ENCODE measurements around the gene UTP11. TPM values are rescaled to one million over a fixed set of nuclear protein-coding genes. Genes with fewer than 3 reads are reported as not detected.

UTP11 gene
- total and polyA plus RNA-seq, 2 donors from 2014 or later: 24.2 to 26.2 TPM

DNA sequence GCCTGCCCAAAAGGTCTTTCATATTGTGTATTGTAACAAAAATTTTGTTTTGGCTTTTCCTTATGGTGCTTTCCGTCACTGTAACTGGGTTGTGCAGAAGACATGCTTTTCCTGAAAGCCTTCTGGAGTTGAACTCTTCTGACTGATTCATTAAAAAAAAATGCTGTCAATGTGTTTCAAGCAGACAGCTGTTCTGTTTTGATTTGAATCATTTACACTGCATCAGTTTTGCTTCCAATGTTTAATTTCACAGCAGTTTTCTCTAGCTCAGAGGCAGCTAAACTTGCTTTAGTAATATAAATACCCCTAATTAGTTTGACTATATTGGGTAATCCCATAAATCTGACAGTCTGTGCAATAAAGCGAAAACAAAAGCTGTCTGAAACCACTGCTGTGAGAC is 7.9 kb downstream of the UTP11 start:
- DNase-seq (no peak), FAIRE-seq (no peak)
- Histone ChIP-seq H3K4me1 (ENCODE audit: control insufficient read depth in 2 of 3, insufficient read depth in 2 of 3, low read depth in 1 of 3, low read length in 3 of 3) (peaks cover 0 to 3% (median 0%) of the 10 kb centered on the region in 3 donors), H3K4me3 (ENCODE audit: low read length in 3 of 3) (no peak overlapping the region), H3K36me3 (ENCODE audit: control insufficient read depth in 2 of 3, insufficient read depth in 3 of 3, low read length in 3 of 3) (peaks cover 13 to 59% (median 46%) of the 10 kb centered on the region in 3 donors), H3K9ac (ENCODE audit: low read length in 3 of 3) (no peak overlapping the region), H3K9me3 (ENCODE audit: control insufficient read depth in 2 of 3, insufficient read depth in 1 of 3, low read length in 3 of 3) (no peaks in the 10 kb centered on the region), H3K27ac (ENCODE audit: low read depth in 2 of 2, low read length in 2 of 2) (no peak overlapping the region), H3K27me3 (ENCODE audit: control insufficient read depth, insufficient read depth, low read length) (no peaks in the 10 kb centered on the region)
- intact Hi-C loops (cut with DNase I): no loop called here
- TF ChIP-seq, protein P1, sequence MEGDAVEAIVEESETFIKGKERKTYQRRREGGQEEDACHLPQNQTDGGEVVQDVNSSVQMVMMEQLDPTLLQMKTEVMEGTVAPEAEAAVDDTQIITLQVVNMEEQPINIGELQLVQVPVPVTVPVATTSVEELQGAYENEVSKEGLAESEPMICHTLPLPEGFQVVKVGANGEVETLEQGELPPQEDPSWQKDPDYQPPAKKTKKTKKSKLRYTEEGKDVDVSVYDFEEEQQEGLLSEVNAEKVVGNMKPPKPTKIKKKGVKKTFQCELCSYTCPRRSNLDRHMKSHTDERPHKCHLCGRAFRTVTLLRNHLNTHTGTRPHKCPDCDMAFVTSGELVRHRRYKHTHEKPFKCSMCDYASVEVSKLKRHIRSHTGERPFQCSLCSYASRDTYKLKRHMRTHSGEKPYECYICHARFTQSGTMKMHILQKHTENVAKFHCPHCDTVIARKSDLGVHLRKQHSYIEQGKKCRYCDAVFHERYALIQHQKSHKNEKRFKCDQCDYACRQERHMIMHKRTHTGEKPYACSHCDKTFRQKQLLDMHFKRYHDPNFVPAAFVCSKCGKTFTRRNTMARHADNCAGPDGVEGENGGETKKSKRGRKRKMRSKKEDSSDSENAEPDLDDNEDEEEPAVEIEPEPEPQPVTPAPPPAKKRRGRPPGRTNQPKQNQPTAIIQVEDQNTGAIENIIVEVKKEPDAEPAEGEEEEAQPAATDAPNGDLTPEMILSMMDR (IDR thresholded peaks at IDR 0.05; ENCODE audit: borderline replicate concordance, extremely low read depth, insufficient read depth): no peak

DNA sequence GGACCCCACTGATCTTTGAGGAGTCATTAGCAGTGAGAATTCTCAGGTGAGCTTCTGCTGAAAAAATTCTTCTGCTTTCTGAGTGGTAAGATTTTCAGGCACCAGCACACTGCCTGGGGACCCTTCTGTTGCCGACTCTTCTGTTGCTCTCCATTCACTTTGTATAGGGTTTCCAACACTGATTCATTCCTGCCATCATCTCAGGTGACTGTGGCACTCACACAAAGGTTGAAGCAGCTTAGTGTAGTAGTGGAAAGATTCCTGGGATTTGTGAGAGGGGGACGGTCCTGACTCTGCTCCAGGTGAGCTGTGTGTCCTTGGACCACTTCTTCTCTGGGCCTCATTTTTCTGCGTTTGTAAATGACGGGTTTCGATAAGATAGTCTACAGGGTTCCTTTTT is 9.4 kb downstream of the UTP11 start:
- Histone ChIP-seq H3K4me1 (ENCODE audit: control insufficient read depth in 2 of 3, insufficient read depth in 2 of 3, low read depth in 1 of 3, low read length in 3 of 3) (no peaks in the 10 kb centered on the region), H3K9ac (ENCODE audit: low read length in 3 of 3) (no peak overlapping the region), H3K36me3 (ENCODE audit: control insufficient read depth in 2 of 3, insufficient read depth in 3 of 3, low read length in 3 of 3) (peaks cover 16 to 52% (median 46%) of the 10 kb centered on the region in 3 donors), H3K4me3 (ENCODE audit: low read length in 3 of 3) (no peak overlapping the region), H3K27me3 (ENCODE audit: control insufficient read depth, insufficient read depth, low read length) (no peaks in the 10 kb centered on the region), H3K27ac (ENCODE audit: low read depth in 2 of 2, low read length in 2 of 2) (no peak overlapping the region), H3K9me3 (ENCODE audit: control insufficient read depth in 2 of 3, insufficient read depth in 1 of 3, low read length in 3 of 3) (no peaks in the 10 kb centered on the region)
- TF ChIP-seq, protein P1 (IDR thresholded peaks at IDR 0.05; ENCODE audit: borderline replicate concordance, extremely low read depth, insufficient read depth): no peak
- no peak for FAIRE-seq
- intact Hi-C loops (cut with DNase I): no loop called here
- DNase-seq: no peak

DNA sequence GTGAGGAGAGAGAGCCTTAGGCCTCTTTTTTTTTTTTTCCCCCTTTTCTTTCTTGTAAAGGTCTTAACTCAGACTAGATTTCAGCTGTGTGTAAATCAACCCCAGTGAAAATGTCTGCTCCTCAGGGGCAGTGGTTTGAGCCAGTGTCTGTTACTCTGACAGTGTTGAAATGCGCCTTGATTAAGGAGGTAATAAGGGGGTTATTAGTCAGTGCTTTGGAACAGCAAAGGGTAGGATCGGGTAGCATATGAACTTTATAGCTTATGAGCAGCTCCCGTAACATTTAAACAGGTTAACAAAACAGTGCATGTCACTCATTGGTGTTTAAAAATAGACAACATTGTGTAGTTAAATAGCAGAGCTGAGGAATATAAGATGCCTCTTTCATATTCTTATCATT is 10.3 kb downstream of the UTP11 start:
- no peaks in the 10 kb centered on the region for H3K4me1 ChIP-seq (ENCODE audit: control insufficient read depth in 2 of 3, insufficient read depth in 2 of 3, low read depth in 1 of 3, low read length in 3 of 3)
- peaks cover 13 to 46% (median 43%) of the 10 kb centered on the region in 3 donors for H3K36me3 ChIP-seq (ENCODE audit: control insufficient read depth in 2 of 3, insufficient read depth in 3 of 3, low read length in 3 of 3)
- H3K9me3 ChIP-seq (ENCODE audit: control insufficient read depth in 2 of 3, insufficient read depth in 1 of 3, low read length in 3 of 3): no peaks in the 10 kb centered on the region
- TF ChIP-seq, protein P1 (IDR thresholded peaks at IDR 0.05; ENCODE audit: borderline replicate concordance, extremely low read depth, insufficient read depth): no peak
- H3K27ac ChIP-seq (ENCODE audit: low read depth in 2 of 2, low read length in 2 of 2): no peak overlapping the region
- H3K9ac ChIP-seq (ENCODE audit: low read length in 3 of 3): no peak overlapping the region
- intact Hi-C loops (cut with DNase I): no loop called here
- DNase-seq: peak in 1 of 5 donors; percentile 56
- H3K27me3 ChIP-seq (ENCODE audit: control insufficient read depth, insufficient read depth, low read length): no peaks in the 10 kb centered on the region
- no peak for FAIRE-seq
- H3K4me3 ChIP-seq (ENCODE audit: low read length in 3 of 3): no peak overlapping the region

DNA sequence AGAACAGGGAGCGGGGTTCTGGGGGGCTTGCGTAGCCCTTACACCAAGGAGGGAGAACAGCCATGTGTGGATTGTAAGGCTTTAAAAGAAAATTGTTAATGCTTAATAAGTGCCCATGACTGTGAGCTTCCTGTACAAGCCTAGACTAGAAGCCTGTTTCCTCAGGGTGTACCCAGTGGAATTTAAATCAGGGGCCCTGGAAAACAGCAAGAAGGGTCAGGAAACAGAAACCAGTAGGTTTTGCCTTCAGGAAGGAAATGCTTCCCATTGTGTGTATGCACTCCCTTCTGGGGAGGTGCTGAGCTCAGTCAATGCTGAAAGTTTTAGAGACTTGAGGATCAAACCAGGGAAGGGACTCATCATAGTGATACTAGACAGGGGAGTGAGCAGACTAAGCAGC is 12.7 kb downstream of the UTP11 start:
- DNase-seq (no peak), FAIRE-seq (no peak)
- intact Hi-C loops (cut with DNase I): no loop called here
- TF ChIP-seq, protein P1 (IDR thresholded peaks at IDR 0.05; ENCODE audit: borderline replicate concordance, extremely low read depth, insufficient read depth): no peak
- peaks cover 0 to 12% (median 5%) of the 10 kb centered on the region in 3 donors for H3K4me1 ChIP-seq (ENCODE audit: control insufficient read depth in 2 of 3, insufficient read depth in 2 of 3, low read depth in 1 of 3, low read length in 3 of 3)
- H3K27ac ChIP-seq (ENCODE audit: low read depth in 2 of 2, low read length in 2 of 2): no peak overlapping the region
- no peaks in the 10 kb centered on the region for H3K27me3 ChIP-seq (ENCODE audit: control insufficient read depth, insufficient read depth, low read length)
- peaks cover 10 to 32% (median 32%) of the 10 kb centered on the region in 3 donors for H3K36me3 ChIP-seq (ENCODE audit: control insufficient read depth in 2 of 3, insufficient read depth in 3 of 3, low read length in 3 of 3)
- H3K9me3 ChIP-seq (ENCODE audit: control insufficient read depth in 2 of 3, insufficient read depth in 1 of 3, low read length in 3 of 3): no peaks in the 10 kb centered on the region
- H3K4me3 ChIP-seq (ENCODE audit: low read length in 3 of 3): no peak overlapping the region
- no peak overlapping the region for H3K9ac ChIP-seq (ENCODE audit: low read length in 3 of 3)

Measured in kidney (tissue), 14 donors.